T-cell (primary cell): ENCODE results near the gene CDX1. TPM values are rescaled to one million over a fixed set of nuclear protein-coding genes. Genes with fewer than 3 reads are reported as not detected.

Source experiments
- ATAC-seq, 4 experiments: fragments of 200-7000 bp in 3 of 4; fragments of 150-1000 bp in 1 of 4; cut with Tn5 transposase; replicated peaks in 1 of 4; 1 replicate in 3 of 4; 2 replicates in 1 of 4; pipeline ENCODE4 v1.10.0; 2021; ENCODE audit warnings: moderate library complexity in 3 of 4, mild to moderate bottlenecking in 2 of 4, moderate number of reproducible peaks in 1 of 4
- CTCF ChIA-PET, 2 donors: fragments of 300-600 bp; sonication (Branson Sonifier 250); formaldehyde crosslinking; loops; one replicate each; lab custom pipeline; 2022; ENCODE audit warnings: antibody characterized with exemption in 2 of 2; lab: Charles Lee
- POLR2A ChIA-PET, 2 donors: fragments of 300-600 bp; sonication (Branson Sonifier 250); formaldehyde crosslinking; loops; one replicate each; lab custom pipeline; 2022; ENCODE audit warnings: antibody characterized with exemption in 2 of 2; lab: Charles Lee
- DNase-seq, 35 experiments: peaks; one replicate each; pipeline versions ENCODE4 v3.0.0 to v3.0.0-alpha.2; 2013 to 2023
- H3K27ac ChIP-seq: one replicate; pipeline ENCODE4 v1.5.1; 2013; ENCODE audit warnings: low read length
- H3K27me3 ChIP-seq, 2 experiments: replicated peaks in 1 of 2; 1 replicate in 1 of 2; 2 replicates in 1 of 2; pipeline versions ENCODE4 v1.6.1 to v1.7.0; 2013; ENCODE audit warnings: low read length in 1 of 2, mixed read lengths in 1 of 2; ENCODE audit not compliant: control insufficient read depth in 2 of 2, insufficient read depth in 2 of 2; ENCODE audit errors: extremely low read depth in 1 of 2
- H3K36me3 ChIP-seq, 2 donors: 1 replicate in 1 of 2; 2 replicates in 1 of 2; pipeline versions ENCODE4 v1.6.1 to v1.7.0; 2013; ENCODE audit warnings: low read length in 1 of 2; ENCODE audit not compliant: control insufficient read depth in 2 of 2, insufficient read depth in 1 of 2; ENCODE audit errors: extremely low read depth in 1 of 2
- H3K4me1 ChIP-seq, 2 experiments: 1 replicate in 1 of 2; 2 replicates in 1 of 2; pipeline versions ENCODE4 v1.6.1 to v1.7.0; 2013; ENCODE audit warnings: low read length in 2 of 2, mixed read lengths in 1 of 2; ENCODE audit not compliant: insufficient read depth in 2 of 2, control insufficient read depth in 1 of 2; ENCODE audit errors: extremely low read depth in 1 of 2
- H3K4me3 ChIP-seq, 2 donors: 1 replicate in 1 of 2; 2 replicates in 1 of 2; pipeline versions ENCODE4 v1.5.1 to v1.7.0; 2013; ENCODE audit warnings: mild to moderate bottlenecking in 2 of 2, low read length in 1 of 2, moderate library complexity in 1 of 2; ENCODE audit not compliant: control insufficient read depth in 1 of 2; ENCODE audit errors: extremely low read depth in 1 of 2
- H3K9me3 ChIP-seq: 2 replicates; pipeline ENCODE4 v1.7.0; 2013
- H3K27ac Mint-ChIP-seq, 2 donors: one replicate each; pipeline ENCODE4 v1.8.0; 2020 to 2021; ENCODE audit warnings: mild to moderate bottlenecking in 2 of 2, mixed read lengths in 2 of 2
- H3K27me3 Mint-ChIP-seq, 2 donors: one replicate each; pipeline ENCODE4 v1.8.0; 2021 to 2022; ENCODE audit warnings: mixed read lengths in 2 of 2
- H3K36me3 Mint-ChIP-seq: one replicate; pipeline ENCODE4 v1.8.0; 2021; ENCODE audit warnings: mixed read lengths
- H3K4me1 Mint-ChIP-seq, 3 donors: one replicate each; pipeline ENCODE4 v1.8.0; 2020 to 2022; ENCODE audit warnings: mixed read lengths in 3 of 3, mild to moderate bottlenecking in 1 of 3
- H3K4me3 Mint-ChIP-seq, 3 donors: one replicate each; pipeline ENCODE4 v1.8.0; 2020 to 2022; ENCODE audit warnings: mild to moderate bottlenecking in 3 of 3, mixed read lengths in 3 of 3, moderate library complexity in 3 of 3
- H3K9me3 Mint-ChIP-seq, 3 donors: one replicate each; pipeline ENCODE4 v1.8.0; 2020 to 2022; ENCODE audit warnings: mixed read lengths in 3 of 3
- WGBS: methylation state at CpG from one replicate; pipeline ENCODE4 v1.1.5; 2013; ENCODE audit warnings: missing lambda C conversion rate; ENCODE audit not compliant: insufficient coverage; 5-methylcytosine and 5-hydroxymethylcytosine counted together
- total RNA-seq, 35 experiments: library from RNA in 6 of 35; stranded (reverse) in 6 of 35; fragments of 120-200 nt in 1 of 35; gene quantifications; one replicate each; pipeline versions ENCODE4 v1.2.1 to v1.2.4 and lab custom pipeline; 2013 to 2026

The CDX1 gene
- total RNA-seq, 5 donors from 2014 or later (not counting 1 experiment from before 2014, with no cell fraction given) = 0.23 TPM; not detected in 4

- no peak for DNase-seq
- ChIA-PET POLR2A (no interaction called here), CTCF (no interaction called here)
- peaks cover 0 to 16% of the 10 kb centered on the region in 2 experiments for H3K27me3 ChIP-seq
- no peak for ATAC-seq
- Mint-ChIP-seq H3K4me1 (no peaks in the 10 kb centered on the region), H3K27me3 (peaks cover 8 to 11% of the 10 kb centered on the region in 2 donors), H3K4me3 (no peak overlapping the region), H3K36me3 (no peaks in the 10 kb centered on the region), H3K27ac (no peak overlapping the region), H3K9me3 (no peaks in the 10 kb centered on the region)
- H3K4me3 ChIP-seq = no peak overlapping the region
- H3K27ac ChIP-seq = no peak overlapping the region
- no peaks in the 10 kb centered on the region for H3K36me3 ChIP-seq
- peaks cover 0 to 7% of the 10 kb centered on the region in 2 experiments for H3K4me1 ChIP-seq
- H3K9me3 ChIP-seq = no peaks in the 10 kb centered on the region
Measured at GRCh38 chr5:150149618-150150017, 17.0 kb upstream of the CDX1 start.

- CTCF ChIA-PET = no interaction called here
- H3K27me3 ChIP-seq = peaks cover 0 to 37% of the 10 kb centered on the region in 2 experiments
- H3K27ac ChIP-seq = no peak overlapping the region
- Mint-ChIP-seq H3K27me3 (peaks cover 26 to 28% of the 10 kb centered on the region in 2 donors), H3K4me1 (peaks cover 5 to 9% (median 7%) of the 10 kb centered on the region in 3 donors), H3K27ac (no peak overlapping the region), H3K4me3 (no peak overlapping the region), H3K36me3 (no peaks in the 10 kb centered on the region), H3K9me3 (no peaks in the 10 kb centered on the region)
- H3K4me3 ChIP-seq = no peak overlapping the region
- DNase-seq (no peak), ATAC-seq (no peak)
- 72% methylated on average over 8 of the region's 12 CpGs for WGBS
- H3K4me1 ChIP-seq = peaks cover 0 to 20% of the 10 kb centered on the region in 2 experiments
- POLR2A ChIA-PET = no interaction called here
- H3K9me3 ChIP-seq = no peaks in the 10 kb centered on the region
- H3K36me3 ChIP-seq = no peaks in the 10 kb centered on the region
Measured at GRCh38 chr5:150152636-150153462, 13.7 kb upstream of the CDX1 start.

- 86% methylated on average over 1 of the region's 2 CpGs for WGBS
- POLR2A ChIA-PET = no interaction called here
- CTCF ChIA-PET = no interaction called here
Measured at GRCh38 chr5:150153483-150153882, 13.1 kb upstream of the CDX1 start.

GRCh38 chr5:150153957-150154617, 12.5 kb upstream of the CDX1 start:
- Histone ChIP-seq H3K27me3 (peaks cover 0 to 47% of the 10 kb centered on the region in 2 experiments), H3K36me3 (no peaks in the 10 kb centered on the region), H3K27ac (no peak overlapping the region), H3K9me3 (no peaks in the 10 kb centered on the region), H3K4me3 (no peak overlapping the region), H3K4me1 (peaks cover 0 to 17% of the 10 kb centered on the region in 2 experiments)
- POLR2A ChIA-PET = no interaction called here
- ATAC-seq (no peak), DNase-seq (peak in 4 of 35 experiments; percentile 4 to 11 (median 8))
- WGBS = 65% methylated on average over 8 of the region's 9 CpGs
- H3K4me1 Mint-ChIP-seq = peaks cover 5 to 9% (median 7%) of the 10 kb centered on the region in 3 donors
- CTCF ChIA-PET = no interaction called here
- H3K9me3 Mint-ChIP-seq = no peaks in the 10 kb centered on the region
- H3K27ac Mint-ChIP-seq = no peak overlapping the region
- H3K4me3 Mint-ChIP-seq = peak overlapping the region in 1 of 3 donors; percentile 28
- peaks cover 27 to 28% of the 10 kb centered on the region in 2 donors for H3K27me3 Mint-ChIP-seq
- H3K36me3 Mint-ChIP-seq = no peaks in the 10 kb centered on the region

More at GRCh38 chr5:150153483-150153882, 13.1 kb upstream of the CDX1 start:
- Histone ChIP-seq H3K27ac (no peak overlapping the region), H3K36me3 (no peaks in the 10 kb centered on the region), H3K9me3 (no peaks in the 10 kb centered on the region), H3K4me1 (peaks cover 0 to 20% of the 10 kb centered on the region in 2 experiments), H3K27me3 (peaks cover 0 to 42% of the 10 kb centered on the region in 2 experiments), H3K4me3 (no peak overlapping the region)
- Mint-ChIP-seq H3K4me3 (peak overlapping the region in 1 of 3 donors; percentile 28), H3K27ac (no peak overlapping the region), H3K27me3 (peaks cover 27 to 28% of the 10 kb centered on the region in 2 donors), H3K4me1 (peaks cover 5 to 9% (median 7%) of the 10 kb centered on the region in 3 donors), H3K9me3 (no peaks in the 10 kb centered on the region), H3K36me3 (no peaks in the 10 kb centered on the region)
- ATAC-seq (no peak), DNase-seq (no peak)

- Histone ChIP-seq H3K9me3 (no peaks in the 10 kb centered on the region), H3K4me3 (no peak overlapping the region), H3K27ac (no peak overlapping the region), H3K36me3 (no peaks in the 10 kb centered on the region), H3K27me3 (peaks cover 0 to 47% of the 10 kb centered on the region in 2 experiments), H3K4me1 (peaks cover 0 to 17% of the 10 kb centered on the region in 2 experiments)
- peak overlapping the region in 1 of 3 donors; percentile 91 for H3K4me3 Mint-ChIP-seq
- no peaks in the 10 kb centered on the region for H3K9me3 Mint-ChIP-seq
- CTCF ChIA-PET = no interaction called here
- POLR2A ChIA-PET = no interaction called here
- ATAC-seq (no peak), DNase-seq (no peak)
- H3K4me1 Mint-ChIP-seq = peaks cover 5 to 9% (median 7%) of the 10 kb centered on the region in 3 donors
- H3K27me3 Mint-ChIP-seq = peaks cover 27 to 28% of the 10 kb centered on the region in 2 donors
- H3K36me3 Mint-ChIP-seq = no peaks in the 10 kb centered on the region
- WGBS = 94% methylated on average over 3 of the region's 7 CpGs
- peak overlapping the region in 1 of 2 donors; percentile 40 for H3K27ac Mint-ChIP-seq
Measured at GRCh38 chr5:150154618-150155128, 11.9 kb upstream of the CDX1 start.

- Mint-ChIP-seq H3K27me3 (peaks cover 27 to 28% of the 10 kb centered on the region in 2 donors), H3K36me3 (no peaks in the 10 kb centered on the region), H3K9me3 (no peaks in the 10 kb centered on the region), H3K4me3 (peak within 1 kb of the TSS; percentile 81 to 91 (median 85)), H3K4me1 (peaks cover 5 to 9% (median 7%) of the 10 kb centered on the region in 3 donors), H3K27ac (peak within 1 kb of the TSS in 1 of 2 donors; percentile 40)
- H3K4me1 ChIP-seq = peaks cover 0 to 13% of the 10 kb centered on the region in 2 experiments
- WGBS = 39% methylated on average over 7 of the region's 17 CpGs
- no peaks in the 10 kb centered on the region for H3K9me3 ChIP-seq
- CTCF ChIA-PET = no interaction called here
- ATAC-seq (peak; percentile 77 to 86 (median 82)), DNase-seq (peak; percentile 6 to 73 (median 46))
- no peaks in the 10 kb centered on the region for H3K36me3 ChIP-seq
- peaks cover 0 to 50% of the 10 kb centered on the region in 2 experiments for H3K27me3 ChIP-seq
- POLR2A ChIA-PET = no interaction called here
- H3K27ac ChIP-seq = no peak within 1 kb of the TSS
- peak within 1 kb of the TSS; percentile 32 to 47 for H3K4me3 ChIP-seq
Measured at GRCh38 chr5:150155258-150156026, 11.1 kb upstream of the CDX1 start, which contains the start of gene PDGFRB. Gene PDGFRB, minus strand, starts transcription at chr5:150155845. Its CDS starts 18,798 bp downstream, at chr5:150137047.
